HG02642 (cell line): ENCODE measurements around the gene MZT2A.
A peak's percentile ranks its signal among the peaks of the same experiment; 100 is the strongest.
"Not testable (repeated sequence)": the region's sequence is repeated elsewhere in the genome, so short reads cannot be mapped to it uniquely, and the experiment has no call there.

ENCODE experiments used
- ATAC-seq: cut with Tn5 transposase; IDR thresholded peaks from one replicate; pipeline ENCODE4 v1.9.1; 2021; ENCODE audit warnings: mild to moderate bottlenecking; ENCODE audit not compliant: unreplicated experiment, poor library complexity

Gene MZT2A

GRCh38 chr2:131521524-131521923 is 29.3 kb upstream of the MZT2A start:
- ATAC-seq: not testable (repeated sequence)

DNA sequence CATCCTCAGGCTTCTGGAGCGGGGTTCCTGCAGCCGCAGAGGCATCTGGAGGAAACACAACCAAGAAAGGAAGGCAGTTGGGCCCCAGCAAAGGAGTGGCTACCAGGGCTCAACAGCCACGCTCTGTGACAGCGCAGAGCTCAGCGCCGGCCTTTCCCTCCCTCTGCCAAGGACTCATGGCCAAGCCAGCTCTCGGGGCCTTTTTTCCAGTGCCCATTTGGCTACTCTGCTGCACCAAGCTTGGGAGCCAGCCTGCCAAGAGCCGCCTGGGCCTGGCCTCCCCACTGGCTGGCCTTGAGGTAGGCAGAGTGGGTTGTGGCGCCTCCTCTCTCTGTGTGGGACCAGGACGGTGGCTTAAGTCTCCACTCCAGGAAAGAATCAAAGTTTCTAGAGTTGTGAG is 28.3 kb upstream of the MZT2A start:
- no peak for ATAC-seq

DNA sequence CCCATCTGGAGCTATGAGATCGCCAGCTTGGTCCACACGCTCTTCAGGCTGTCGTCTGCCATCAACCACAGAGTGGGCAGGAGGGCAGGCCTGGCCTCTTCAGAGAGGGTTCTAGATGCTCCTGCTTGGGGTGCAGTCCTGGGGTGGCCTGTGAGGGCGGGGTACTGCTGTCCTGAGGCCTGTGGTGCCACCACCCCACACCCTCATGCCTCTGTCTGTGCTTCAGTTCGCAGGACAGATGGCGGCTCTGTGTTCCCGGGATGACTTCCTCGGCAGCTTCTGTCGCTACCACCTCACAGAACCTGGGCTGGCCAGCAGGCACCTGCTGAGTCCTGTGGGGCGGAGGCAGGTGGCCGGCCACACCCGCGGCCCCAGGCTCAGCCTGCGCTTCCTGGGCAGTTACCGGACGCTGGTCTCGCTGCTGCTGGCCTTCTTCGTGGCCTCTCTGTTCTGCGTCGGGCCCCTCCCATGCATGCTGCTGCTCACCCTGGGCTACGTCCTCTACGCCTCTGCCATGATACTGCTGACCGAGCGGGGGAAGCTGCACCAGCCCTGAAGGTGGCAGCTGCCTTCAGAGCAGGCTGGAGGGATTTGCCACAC is 27.8 kb upstream of the MZT2A start:
- ATAC-seq: not testable (repeated sequence)

DNA sequence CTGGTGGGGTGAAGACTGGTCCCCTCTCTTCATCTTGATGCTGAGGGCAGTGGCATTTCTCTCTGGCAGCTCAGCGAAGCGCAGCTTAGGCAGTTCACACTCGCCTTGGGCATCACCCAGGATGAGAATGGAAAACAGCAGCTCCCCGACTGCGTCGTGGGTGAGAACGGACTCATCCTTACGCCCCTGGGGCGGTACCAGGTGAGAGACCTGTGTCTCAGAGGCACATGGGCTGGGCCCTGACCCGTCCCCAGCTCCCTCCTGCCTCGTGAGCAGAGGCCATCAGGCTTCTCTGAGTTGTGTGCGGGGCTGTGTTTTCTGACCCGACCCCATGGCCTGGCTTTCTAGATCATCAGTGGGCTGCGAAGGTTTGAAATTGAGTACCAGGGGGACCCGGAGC is 27.3 kb upstream of the MZT2A start:
- no peak for ATAC-seq

DNA sequence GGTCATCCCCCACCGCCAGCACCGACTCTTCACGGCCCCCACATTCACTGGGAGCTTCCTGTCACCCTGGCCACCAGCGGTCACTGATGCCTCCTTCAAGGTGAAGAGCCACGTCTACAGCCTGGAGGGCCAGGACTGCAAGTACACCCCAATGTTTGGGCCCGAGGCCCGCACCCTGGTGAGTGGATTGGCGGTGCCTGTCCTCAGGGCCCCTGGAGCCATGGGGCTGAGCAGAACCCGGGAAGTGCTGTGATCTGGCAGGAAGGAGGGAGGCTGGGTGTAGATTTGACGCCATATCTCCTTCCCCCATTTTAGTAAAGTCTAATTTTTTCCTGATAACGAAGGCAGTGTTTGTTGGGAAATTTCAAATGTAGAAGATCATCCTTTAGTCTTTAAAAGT is 26.3 kb upstream of the MZT2A start:
- not testable (repeated sequence) for ATAC-seq

- not testable (repeated sequence) for ATAC-seq
These were observed 25.7 kb upstream of the MZT2A start for GRCh38 chr2:131517856-131518255.

DNA sequence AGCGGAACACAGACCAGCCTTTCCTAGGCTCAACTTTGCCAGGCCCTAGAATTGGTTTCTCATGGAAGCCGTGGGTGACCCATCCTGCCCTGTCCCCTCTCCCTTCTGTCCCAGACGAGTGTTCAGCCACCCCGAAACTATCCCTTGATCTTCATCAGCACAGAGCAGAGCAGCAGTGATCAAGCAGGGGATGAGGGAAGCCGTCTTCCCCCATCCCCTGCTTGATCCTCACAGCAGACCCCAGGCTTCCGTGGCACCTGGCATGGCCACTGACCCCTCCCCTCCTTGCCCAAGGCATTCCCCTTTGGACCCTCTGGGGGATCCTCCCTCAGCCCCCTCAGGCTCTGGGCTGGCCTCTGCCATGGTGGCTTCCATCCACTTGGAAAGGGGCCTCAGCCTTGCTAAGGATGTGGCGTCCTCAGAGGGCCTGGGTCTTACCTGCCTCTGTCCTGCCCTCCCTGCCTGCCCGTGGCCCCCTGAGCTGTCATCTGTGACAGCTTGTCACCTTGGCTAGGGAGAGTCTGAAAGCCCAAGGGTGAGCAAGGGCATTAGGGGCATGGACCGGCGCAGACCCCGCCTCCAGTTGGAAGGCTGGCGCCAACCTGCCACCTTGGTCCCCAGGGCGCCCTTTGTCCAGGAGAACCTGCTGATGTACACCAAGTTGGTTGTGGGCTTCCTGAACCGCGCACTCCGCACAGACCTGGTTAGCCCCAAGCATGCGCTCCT is 25.1 kb upstream of the MZT2A start:
- no peak for ATAC-seq

DNA sequence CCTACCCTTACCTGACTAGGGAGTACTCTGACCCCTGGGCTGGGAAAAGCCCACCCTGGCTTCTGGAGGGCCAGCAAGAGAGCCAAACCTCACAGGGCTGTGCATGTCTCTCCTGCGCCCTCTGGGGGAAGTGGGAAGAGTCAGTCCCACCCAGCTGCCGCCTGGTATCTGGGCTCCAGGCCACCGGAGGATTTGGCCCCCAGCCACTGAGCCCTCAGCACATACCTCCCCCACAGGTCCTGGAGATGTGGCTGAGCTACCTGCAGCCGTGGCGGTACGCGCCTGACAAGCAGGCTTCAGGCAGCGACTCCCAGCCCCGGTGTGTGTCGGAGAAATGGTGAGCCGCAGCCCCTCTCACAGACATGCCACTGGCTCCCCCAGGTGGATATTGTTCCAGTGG is 24.4 kb upstream of the MZT2A start:
- ATAC-seq: not testable (repeated sequence)

DNA sequence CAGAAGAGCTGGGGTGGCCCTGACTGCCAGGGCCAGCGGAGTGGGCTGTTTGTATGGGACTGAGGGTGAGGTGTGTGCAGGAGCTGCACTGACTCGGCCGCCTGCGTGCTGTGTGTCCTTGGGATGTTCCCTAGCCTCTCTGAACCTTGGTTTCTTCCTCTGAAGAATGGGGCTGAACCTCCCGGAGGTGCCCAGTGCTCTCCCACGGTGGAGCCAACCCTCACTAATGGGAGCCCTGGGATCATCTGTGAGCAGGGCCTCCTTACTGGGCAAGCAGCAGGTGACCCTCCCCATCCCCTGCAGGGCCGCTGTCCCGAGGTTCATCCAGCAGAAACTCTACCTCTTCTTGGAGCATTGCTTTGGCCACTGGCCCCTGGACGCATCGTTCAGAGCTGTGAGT is 23.8 kb upstream of the MZT2A start:
- no peak for ATAC-seq

DNA sequence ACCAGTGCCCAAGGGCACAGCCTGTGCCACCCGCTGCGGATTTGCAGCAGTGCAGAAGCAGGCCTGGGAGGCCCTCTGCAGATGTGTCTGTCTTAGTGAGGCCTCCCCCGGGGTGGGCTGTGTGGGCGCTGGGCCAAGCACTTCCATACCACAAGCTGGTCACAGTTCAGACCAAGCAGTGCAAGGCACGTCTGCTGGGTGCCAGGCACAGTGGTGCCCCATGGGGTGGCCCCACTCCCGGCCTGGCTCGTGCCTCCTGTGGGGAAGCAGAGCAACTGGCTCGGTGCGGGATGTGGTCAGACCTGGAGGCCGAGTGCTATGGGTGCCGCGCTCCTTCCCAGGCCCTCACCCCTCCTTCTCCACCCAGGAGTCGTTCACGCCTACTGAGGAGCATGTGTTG is 23.0 kb upstream of the MZT2A start:
- ATAC-seq: not testable (repeated sequence)

GRCh38 chr2:131514408-131515166 is 22.4 kb upstream of the MZT2A start:
- ATAC-seq: peak; percentile 82

GRCh38 chr2:131511969-131512870 is 20.0 kb upstream of the MZT2A start:
- not testable (repeated sequence) for ATAC-seq

DNA sequence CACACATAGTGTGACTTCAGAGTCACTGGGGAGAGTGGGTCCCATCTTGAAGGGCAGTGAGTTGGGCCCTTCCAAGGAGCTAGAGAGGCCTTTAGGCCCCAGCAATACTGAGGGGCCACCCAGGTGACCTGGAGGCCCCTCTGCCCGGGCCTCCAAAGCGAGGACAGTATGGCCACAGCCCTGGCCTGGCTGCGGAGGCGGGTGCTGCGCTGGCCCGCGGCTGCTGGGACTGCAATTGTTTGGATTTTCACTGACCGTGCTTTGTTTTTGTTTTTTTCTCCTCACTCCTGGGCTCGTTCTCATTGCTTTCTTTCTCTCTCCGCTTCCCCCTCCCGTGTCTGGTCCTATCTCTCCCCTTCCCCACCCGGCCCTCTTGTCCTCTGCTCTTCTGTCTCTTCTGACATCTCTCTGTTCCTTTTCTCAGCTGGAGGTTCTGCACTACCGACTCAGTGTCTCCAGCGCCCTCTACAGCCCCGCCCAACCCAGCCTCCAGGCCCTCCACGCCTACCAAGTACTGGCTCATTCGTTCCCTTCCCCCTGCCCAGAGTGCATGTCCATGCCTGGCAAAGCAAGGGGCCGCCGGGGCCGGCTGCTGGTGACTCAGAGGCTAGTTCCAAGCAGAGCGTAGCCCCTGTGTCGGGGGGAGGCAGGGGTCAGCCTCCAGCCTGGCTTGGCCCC is 19.2 kb upstream of the MZT2A start:
- not testable (repeated sequence) for ATAC-seq

DNA sequence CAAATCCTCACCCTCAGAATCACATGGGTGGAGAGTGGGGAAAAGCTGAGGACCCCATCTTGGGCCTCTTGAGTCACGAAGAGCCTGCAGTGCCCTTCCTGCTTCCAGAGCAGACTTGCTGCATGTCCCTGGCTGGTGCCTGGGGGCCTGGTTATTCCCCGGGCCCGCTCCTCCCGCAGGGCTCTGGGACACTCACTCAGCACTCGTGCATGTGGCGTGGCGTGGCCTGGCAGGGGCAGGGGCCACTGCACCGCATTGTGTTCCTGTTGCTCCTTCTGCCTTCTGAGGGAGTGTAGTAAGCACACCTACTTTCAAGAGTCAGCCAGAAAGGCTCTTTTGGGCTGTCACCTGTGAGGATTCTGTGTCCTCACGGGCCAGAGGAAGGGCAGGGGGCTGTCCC is 17.4 kb upstream of the MZT2A start:
- no peak for ATAC-seq

GRCh38 chr2:131504082-131504750 is 12.0 kb upstream of the MZT2A start:
- ATAC-seq: not testable (repeated sequence)

DNA sequence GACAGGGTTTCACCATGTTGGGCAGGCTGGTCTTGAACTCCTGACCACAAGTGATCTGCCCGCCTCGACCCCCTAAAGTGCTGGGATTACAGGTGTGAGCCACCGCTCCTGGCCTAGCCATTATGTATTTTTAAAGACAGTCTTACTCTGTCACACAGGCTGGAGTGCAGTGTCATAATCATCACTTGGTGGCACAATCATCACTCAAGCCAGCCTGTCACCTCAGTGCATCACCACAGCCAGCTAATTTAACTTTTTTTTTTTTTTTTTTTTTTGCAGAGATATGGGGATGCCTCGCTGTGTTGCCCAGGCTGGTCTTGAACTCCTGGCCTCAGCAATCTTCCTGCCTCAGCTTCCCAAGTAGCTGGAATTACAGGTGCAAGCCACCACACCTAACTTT is 11.4 kb upstream of the MZT2A start:
- not testable (repeated sequence) for ATAC-seq

GRCh38 chr2:131498321-131498973 is 6.2 kb upstream of the MZT2A start:
- peak; percentile 93 for ATAC-seq

- not testable (repeated sequence) for ATAC-seq
These were observed 3.3 kb upstream of the MZT2A start for GRCh38 chr2:131495506-131495905.
